Osteoblast (primary cell): ENCODE results near the gene NUDT3. TPM values are rescaled to one million over a fixed set of nuclear protein-coding genes. Genes with fewer than 3 reads are reported as not detected.
"Not testable (repeated sequence)": the region's sequence is repeated elsewhere in the genome, so short reads cannot be mapped to it uniquely, and the experiment has no call there.

Source experiments
- DNase-seq: peaks from one replicate; pipeline ENCODE4 v3.0.0; 2011; ENCODE audit warnings: low spot score, mixed read lengths; ENCODE audit not compliant: insufficient read length; ENCODE audit errors: missing footprints
- H2AFZ ChIP-seq: 2 replicates; pipeline ENCODE4 v1.6.0; 2011; ENCODE audit warnings: mild to moderate bottlenecking, low read length
- H3K27ac ChIP-seq: 2 replicates; pipeline ENCODE4 v1.5.1; 2011; ENCODE audit warnings: mild to moderate bottlenecking, low read depth, low read length, moderate library complexity
- H3K27me3 ChIP-seq: 2 replicates; pipeline ENCODE4 v1.6.0; 2012; ENCODE audit warnings: mild to moderate bottlenecking, control low read depth, inconsistent platforms, low read length, moderate library complexity; ENCODE audit not compliant: insufficient read depth
- H3K36me3 ChIP-seq: 2 replicates; pipeline ENCODE4 v1.5.1; 2011; ENCODE audit warnings: mild to moderate bottlenecking, low read length, control low read depth, moderate library complexity; ENCODE audit not compliant: insufficient read depth
- H3K4me1 ChIP-seq: 2 replicates; pipeline ENCODE4 v1.5.1; 2011; ENCODE audit warnings: mild to moderate bottlenecking, low read length, control low read depth, moderate library complexity; ENCODE audit not compliant: insufficient read depth
- H3K4me2 ChIP-seq: 2 replicates; pipeline ENCODE4 v1.6.0; 2011; ENCODE audit warnings: mild to moderate bottlenecking, low read length; ENCODE audit not compliant: insufficient read depth
- H3K4me3 ChIP-seq: fragments of 200-600 bp; sonication (generic); 3 replicates; pipeline ENCODE4 v1.5.1; 2012; ENCODE audit warnings: mild to moderate bottlenecking, low read length, inconsistent platforms; ENCODE audit not compliant: insufficient read depth
- H3K79me2 ChIP-seq: 2 replicates; pipeline ENCODE4 v1.6.0; 2012; ENCODE audit warnings: mild to moderate bottlenecking, low read length, control low read depth, inconsistent platforms; ENCODE audit not compliant: insufficient read depth
- H3K9me3 ChIP-seq: 2 replicates; pipeline ENCODE4 v1.5.1; 2011; ENCODE audit warnings: low read depth, low read length, control low read depth
- H4K20me1 ChIP-seq: 2 replicates; pipeline ENCODE4 v1.6.0; 2012; ENCODE audit warnings: mild to moderate bottlenecking, low read length, control low read depth; ENCODE audit not compliant: insufficient read depth
- total RNA-seq: library from RNA; depleted of rRNA; stranded (reverse); fragments of >200 nt; gene quantifications from 2 replicates; pipeline ENCODE4 v1.2.3, GENCODE V29; 2012
- TF ChIP-seq, protein P1 (sequence below): IDR thresholded peaks from 2 replicates; pipeline ENCODE4 v1.5.1; 2011; ENCODE audit warnings: mild to moderate bottlenecking, low read depth, low read length, moderate library complexity; ENCODE audit errors: extremely low read depth

Gene NUDT3
- total RNA-seq, 1 donor = 37.6 TPM

DNA sequence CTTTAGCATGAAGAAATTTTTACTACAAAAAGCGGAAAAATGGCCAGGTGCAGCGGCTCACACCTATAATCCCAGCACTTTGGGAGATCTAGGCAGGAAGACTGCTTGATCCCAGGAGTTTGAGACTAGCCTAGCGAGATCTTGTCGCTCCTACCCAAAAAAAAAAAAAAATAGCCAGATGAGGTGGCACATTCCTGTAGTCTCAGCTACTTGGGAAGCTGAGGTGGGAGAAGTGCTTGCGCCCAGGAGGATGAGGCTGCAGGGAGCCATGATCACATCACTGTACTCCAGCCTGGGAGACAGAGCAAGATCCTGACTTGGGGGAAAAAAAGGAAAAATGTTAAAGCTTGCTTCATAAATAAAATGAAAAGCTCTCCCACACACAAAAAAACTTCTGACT lies 14.5 kb downstream of the NUDT3 start:
- Histone ChIP-seq H2AFZ (no peak overlapping the region), H3K27ac (peak overlapping the region; percentile 29), H3K9me3 (no peaks in the 10 kb centered on the region), H3K79me2 (peaks cover 86% of the 10 kb centered on the region), H3K4me1 (peaks cover 17% of the 10 kb centered on the region), H3K36me3 (no peaks in the 10 kb centered on the region), H3K4me3 (no peak overlapping the region), H4K20me1 (peaks cover 44% of the 10 kb centered on the region), H3K4me2 (no peak overlapping the region), H3K27me3 (no peaks in the 10 kb centered on the region)
- TF ChIP-seq, protein P1, sequence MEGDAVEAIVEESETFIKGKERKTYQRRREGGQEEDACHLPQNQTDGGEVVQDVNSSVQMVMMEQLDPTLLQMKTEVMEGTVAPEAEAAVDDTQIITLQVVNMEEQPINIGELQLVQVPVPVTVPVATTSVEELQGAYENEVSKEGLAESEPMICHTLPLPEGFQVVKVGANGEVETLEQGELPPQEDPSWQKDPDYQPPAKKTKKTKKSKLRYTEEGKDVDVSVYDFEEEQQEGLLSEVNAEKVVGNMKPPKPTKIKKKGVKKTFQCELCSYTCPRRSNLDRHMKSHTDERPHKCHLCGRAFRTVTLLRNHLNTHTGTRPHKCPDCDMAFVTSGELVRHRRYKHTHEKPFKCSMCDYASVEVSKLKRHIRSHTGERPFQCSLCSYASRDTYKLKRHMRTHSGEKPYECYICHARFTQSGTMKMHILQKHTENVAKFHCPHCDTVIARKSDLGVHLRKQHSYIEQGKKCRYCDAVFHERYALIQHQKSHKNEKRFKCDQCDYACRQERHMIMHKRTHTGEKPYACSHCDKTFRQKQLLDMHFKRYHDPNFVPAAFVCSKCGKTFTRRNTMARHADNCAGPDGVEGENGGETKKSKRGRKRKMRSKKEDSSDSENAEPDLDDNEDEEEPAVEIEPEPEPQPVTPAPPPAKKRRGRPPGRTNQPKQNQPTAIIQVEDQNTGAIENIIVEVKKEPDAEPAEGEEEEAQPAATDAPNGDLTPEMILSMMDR = no peak
- DNase-seq = no peak

DNA sequence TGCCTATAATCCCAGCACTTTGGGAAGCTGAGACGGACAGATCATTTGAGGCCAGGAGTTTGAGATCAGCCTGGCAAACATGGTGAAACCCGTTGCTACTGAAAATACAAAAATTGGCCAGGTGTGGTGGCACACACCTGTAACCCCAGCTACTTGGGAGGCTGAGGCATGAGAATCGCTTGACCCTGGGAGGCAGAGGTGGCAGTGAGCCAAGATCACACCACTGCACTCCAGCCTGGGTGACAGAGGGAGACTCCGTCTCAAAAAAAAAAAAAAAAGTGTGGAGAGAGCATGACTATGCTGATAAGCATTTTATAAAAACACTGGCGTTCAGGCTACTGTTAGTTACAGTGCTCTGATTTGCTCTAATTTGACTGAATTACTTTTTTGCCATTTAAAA lies 14.9 kb downstream of the NUDT3 start:
- not testable (repeated sequence) for H3K4me3 ChIP-seq, H3K4me2 ChIP-seq, DNase-seq, H3K27me3 ChIP-seq, H3K9me3 ChIP-seq, H3K36me3 ChIP-seq, H2AFZ ChIP-seq
- peaks cover 44% of the 10 kb centered on the region for H4K20me1 ChIP-seq
- H3K4me1 ChIP-seq = peaks cover 16% of the 10 kb centered on the region
- H3K79me2 ChIP-seq = peaks cover 86% of the 10 kb centered on the region
- H3K27ac ChIP-seq = peak overlapping the region; percentile 29

DNA sequence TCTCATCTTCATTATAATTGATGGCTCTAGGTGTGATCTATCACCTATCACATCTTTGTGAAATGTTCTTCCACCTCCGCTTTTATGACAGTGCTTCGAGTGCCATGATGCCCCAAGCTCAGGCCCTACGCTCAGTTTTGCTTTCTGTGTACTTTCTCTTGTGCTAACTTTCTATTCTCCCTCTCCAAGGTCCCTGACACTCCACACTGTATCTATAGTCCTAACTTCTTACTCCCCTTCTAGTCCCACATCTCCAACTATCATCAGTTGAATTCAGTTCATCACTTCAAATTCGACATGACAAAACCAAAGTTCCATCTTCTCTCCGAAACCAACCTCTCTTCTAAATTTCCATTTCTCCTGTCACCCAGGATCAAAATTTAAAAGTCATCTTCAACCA lies 16.6 kb downstream of the NUDT3 start:
- peaks cover 13% of the 10 kb centered on the region for H3K4me1 ChIP-seq
- no peaks in the 10 kb centered on the region for H3K27me3 ChIP-seq
- H3K9me3 ChIP-seq = no peaks in the 10 kb centered on the region
- DNase-seq = no peak
- peaks cover 42% of the 10 kb centered on the region for H4K20me1 ChIP-seq
- H3K27ac ChIP-seq = no peak overlapping the region
- no peak overlapping the region for H2AFZ ChIP-seq
- TF ChIP-seq, protein P1 = no peak
- peaks cover 86% of the 10 kb centered on the region for H3K79me2 ChIP-seq
- H3K4me2 ChIP-seq = no peak overlapping the region
- no peak overlapping the region for H3K4me3 ChIP-seq
- no peaks in the 10 kb centered on the region for H3K36me3 ChIP-seq

DNA sequence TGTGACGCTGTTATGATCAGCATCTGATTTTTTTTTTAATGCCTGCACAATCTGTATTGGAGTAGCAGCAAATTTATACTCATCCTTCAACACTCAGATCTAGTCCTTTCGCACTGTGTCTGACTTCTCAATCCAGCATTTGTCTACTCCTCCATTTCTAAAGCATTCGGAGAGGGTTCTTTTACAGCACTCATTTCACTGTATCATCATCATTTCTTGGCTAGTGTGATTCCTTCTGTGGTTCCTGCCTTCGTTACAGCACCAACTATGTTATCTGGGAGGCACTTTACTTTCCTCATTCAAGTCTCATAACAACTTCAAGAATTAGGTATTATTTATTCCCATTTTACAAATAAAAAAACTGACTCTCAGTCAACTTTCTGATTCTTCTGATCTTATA lies 18.0 kb downstream of the NUDT3 start:
- TF ChIP-seq, protein P1 = no peak
- no peaks in the 10 kb centered on the region for H3K36me3 ChIP-seq
- DNase-seq = no peak
- peaks cover 13% of the 10 kb centered on the region for H3K4me1 ChIP-seq
- H4K20me1 ChIP-seq = peaks cover 36% of the 10 kb centered on the region
- H3K79me2 ChIP-seq = peaks cover 89% of the 10 kb centered on the region
- no peaks in the 10 kb centered on the region for H3K27me3 ChIP-seq
- H2AFZ ChIP-seq = peak overlapping the region; percentile 35
- H3K27ac ChIP-seq = peak overlapping the region; percentile 20
- no peak overlapping the region for H3K4me3 ChIP-seq
- H3K9me3 ChIP-seq = no peaks in the 10 kb centered on the region
- H3K4me2 ChIP-seq = peak overlapping the region; percentile 3
